T-helper 1 cell (primary cell): ENCODE data around the gene THSD4.

ENCODE experiments used
- DNase-seq, 5 donors: peaks; one replicate each; pipeline ENCODE4 v3.0.0-alpha.2; 2012 to 2020

Gene THSD4

DNA sequence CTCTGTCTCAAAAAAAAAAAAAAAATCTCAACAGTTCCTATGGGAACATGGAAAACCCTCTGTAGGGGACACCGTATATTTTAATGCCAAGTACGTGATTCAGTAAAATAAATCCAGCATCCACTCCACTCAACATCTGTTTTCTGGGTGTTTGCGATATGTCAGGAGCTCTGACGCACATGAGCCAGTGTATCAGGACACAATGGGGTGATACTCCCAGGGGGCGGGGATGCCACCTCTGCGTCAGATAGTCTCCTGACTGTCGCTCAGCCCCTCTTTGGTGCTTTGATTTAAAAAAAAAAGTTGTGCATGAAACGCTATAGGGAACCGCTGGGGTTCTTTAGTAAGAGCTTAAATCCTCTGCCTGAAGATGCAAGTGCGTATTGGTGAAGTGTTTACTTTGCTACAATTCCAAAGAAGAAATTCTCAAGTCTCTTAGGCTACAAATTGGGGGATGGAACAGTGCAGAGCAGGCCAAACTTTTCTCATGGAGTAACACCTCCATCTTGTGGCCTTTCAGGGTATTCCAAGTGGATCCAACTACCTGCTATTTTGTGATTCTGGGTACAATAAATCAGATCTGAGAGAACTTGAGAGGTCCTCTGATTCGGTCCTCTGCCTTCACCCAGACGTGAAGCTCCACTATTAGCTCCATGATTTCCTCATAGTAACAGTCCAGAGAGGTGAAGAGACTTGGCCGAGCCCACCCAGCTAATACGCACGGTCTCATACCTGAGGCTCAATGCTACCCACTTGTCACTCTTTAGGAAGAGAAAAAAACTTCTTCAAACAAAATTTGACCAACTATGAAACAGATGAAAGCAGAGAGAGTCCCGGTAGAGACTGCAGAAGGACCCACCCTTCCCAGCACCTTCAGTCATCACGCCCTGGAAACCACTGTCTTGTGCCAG lies 685.8 kb downstream of the THSD4 start:
- peak in 1 of 5 donors; percentile 16 for DNase-seq

DNA sequence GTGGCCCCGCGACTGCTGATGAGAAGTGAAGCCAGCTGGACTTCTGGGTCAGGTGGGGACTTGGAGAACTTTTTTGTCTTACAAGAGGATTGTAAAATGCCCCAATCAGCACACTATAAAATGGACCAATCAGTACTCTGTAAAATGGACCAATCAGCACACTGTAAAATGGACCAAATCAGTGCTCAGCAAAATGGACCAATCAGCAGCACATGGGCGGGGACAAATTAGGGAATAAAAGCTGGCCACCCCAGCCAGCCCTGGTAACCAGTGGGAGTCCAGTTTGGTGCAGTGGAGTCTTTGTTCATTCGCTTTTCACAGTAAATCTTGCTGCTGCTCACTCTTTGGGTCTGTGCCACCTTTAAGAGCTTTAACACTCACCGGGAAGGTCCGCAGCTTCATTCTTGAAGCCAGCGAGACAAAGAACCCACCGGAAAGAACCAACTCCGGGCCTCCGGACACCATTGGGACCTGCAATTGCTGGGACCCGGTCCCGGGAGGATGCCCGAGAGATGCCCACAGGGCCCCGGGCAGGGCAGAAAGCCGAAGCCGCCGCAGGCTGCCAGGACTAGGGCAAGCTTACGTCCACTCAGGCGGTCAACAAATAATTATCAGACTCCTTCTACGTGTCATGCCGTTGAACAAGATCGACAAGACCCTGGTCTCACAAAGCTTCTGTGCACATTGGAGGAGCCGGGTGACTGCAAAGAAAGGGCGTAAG lies 686.8 kb downstream of the THSD4 start:
- no peak for DNase-seq

DNA sequence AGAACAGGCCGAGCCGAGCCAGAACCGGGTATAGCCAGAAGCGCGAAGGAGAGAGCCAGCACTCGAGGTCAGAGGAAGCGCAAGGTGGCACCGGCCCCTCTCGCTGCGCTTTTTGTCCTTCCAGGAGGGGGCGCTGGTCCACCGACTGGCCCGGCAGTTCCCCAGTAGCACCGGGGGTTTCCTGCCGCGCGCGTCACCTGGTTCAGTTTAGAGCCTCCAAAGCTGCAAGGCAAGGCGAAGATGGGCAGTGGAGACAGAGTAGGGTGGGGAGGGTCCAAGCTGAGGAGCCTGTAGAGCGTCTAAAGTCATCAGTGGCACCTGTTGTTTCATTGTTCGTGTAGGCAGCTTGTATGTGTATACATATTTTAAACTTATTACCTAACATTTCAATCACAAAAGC lies 687.5 kb downstream of the THSD4 start:
- peak in 1 of 5 donors; percentile 18 for DNase-seq

DNA sequence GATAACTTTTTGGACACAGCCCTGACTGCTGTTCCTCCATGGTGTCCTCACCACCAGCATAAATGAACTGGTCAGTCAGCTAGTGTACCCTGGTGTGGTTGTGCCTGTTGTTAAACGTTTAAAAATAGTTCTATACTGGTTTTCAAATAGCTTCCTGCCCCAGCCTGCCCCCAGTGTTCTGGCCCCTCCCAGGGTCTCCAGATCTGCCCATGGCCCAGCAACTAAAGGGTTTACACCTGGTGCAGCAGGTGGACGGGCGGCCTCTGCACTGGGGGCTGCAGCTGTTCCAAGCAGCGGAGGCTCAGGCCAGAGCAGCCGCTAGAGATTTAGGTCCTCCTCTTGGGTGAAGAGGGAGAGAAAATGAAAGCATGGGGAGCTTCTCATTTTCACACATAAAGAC lies 689.0 kb downstream of the THSD4 start:
- DNase-seq = no peak

DNA sequence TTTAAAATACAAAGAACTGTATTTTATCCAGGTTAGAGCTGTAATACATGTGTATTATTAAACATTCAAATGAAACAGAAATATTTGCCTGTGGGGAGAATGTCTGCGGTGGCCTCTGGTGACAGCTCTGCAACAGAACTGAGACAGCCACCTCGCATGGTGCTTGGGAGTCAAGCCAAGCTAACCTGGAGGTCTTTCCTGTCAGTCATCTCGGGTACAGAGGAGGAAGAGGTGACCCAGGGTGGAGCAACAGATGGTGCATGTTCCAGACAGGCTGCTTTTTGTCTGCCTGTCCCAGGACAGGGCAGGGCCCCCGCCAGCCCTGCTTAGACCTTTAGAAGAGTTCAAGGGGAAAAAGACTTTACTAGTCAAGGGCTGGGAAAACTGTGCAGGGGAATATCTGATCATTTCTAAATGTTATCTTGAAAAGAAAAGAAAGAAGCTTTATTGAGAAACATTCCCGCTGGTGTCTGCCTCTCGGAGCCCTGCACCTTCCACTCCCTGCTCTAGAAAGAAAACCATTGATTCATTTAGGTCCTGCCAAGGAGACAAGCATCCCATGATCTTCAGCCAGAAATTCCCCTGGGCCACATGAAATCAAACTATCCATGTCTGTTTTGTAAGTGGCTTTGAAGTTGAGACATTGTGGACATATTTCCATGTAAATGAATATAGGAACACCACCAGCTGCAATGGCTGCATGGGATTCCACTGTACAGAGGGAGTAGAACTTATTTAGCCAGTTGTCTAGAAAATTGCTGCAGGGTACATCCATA lies 689.6 kb downstream of the THSD4 start:
- DNase-seq = no peak

DNA sequence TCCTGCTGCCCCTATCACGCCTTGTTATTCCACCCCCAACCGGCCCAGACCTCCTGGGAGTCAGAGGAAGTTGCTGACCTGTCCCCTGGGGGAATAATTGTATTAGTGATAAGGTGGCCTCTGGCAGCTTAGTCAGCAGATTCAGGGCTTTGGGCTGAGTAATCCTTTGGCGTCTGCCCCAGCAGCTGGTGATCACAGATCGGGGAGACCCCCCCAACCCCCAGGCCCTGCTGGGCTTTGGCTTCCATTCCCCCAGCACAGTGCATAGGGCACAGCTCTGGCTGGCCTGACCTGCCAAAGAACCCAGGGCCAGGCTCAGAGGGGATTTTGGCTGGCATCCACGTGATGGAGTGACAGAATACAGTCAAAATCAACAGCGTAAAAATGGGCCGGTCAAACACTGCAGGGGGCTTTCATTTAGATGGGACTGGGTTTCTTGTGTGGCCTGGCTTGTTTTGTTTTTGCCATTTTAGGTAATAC lies 691.2 kb downstream of the THSD4 start:
- no peak for DNase-seq

DNA sequence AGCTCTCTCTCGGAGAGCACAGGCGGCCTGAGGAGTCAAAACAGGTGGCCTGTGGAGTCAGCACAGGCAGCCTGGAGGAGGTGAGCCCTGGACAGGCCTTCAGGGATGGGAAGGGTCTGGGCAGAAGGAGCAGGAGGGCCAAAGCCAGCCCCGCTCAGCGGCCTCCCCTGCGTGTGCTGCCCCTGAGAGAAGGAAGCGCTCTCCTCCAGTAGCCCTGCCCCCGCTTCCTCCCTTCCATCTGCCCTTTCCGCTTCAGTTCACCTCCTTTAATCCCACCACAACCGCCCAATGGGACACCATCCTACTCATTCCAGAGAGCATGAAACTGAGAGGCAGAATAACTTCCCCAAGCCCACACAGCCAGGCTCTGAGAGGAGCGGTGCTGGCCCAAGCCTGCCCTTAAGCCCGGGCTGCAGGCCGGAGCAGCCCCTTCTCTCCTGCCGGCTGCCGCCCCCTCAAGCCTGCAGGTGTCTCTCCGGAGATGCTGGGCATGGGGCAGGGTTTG lies 691.9 kb downstream of the THSD4 start:
- no peak for DNase-seq

DNA sequence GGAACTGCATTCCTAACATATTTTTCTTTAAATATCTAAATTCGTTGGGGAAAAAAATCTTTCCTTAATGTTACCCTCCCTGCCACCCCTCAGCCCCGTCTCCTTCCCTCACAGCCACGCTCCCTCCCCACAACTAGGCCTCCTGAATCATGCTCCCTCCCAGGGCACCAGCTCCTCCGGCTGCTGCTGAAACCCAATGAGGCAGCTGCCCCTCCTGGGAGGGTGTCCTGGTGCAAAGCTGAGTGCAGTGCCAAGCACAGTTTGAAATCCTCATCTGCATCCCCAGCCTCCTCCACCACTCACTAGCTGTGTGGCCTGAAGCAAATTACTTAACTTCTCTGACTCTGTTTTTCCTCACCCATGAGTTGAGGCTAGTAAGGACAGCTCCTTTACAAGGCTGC lies 692.4 kb downstream of the THSD4 start:
- DNase-seq = no peak

DNA sequence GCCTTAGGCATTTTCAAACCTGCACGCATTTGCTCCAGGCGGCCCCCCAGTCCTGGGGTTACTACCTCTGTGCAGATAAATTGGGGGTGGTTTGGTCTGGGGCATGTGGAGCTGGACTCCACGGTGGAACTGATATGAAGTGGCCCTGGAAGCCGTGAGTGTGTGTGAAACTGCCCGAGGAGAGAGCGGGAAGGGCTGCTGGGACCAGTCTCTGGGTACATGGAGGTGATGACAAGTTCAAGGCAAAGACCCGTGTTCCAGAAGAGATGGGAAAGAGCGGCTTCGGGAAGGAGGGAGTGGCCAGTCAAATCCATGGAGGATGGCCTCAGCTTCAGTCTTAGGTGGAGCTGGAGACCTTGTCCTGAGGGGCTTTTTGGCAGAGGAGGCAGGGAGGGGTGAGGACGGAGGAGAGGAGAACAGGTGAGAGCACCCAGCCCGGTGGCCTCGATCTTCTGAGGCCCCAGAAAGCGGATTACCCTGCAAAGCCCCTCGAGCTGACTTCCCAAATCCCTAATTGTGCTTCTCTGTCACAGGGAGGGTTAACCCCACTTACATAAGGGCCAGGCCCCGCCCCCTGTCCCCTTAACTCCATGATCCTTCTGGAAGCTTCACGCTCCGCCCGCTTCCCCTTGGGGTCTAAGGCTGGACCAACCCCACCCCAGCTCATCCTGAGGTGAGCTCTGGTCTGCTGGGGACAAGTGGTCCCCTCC lies 693.2 kb downstream of the THSD4 start:
- no peak for DNase-seq

DNA sequence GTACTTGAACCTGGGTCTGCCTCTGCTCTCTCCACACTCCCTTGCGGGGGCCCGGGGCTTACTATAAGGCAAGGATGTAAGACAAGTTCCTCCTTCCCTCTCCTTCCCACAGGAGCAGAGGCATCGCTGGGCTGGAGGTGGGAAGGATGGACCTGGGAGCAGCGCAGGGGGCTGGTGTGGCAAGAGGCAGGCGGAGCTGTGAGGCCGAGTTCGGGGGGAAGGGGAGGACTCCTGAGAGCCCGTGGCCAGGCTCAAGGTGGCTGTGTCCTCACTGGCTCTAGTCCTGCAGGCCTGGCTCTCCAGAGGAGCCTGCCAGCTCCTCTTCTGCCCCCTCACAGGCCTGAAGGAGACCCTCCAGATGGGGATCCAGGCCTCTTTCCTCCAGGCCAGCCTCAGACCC lies 694.1 kb downstream of the THSD4 start:
- no peak for DNase-seq

DNA sequence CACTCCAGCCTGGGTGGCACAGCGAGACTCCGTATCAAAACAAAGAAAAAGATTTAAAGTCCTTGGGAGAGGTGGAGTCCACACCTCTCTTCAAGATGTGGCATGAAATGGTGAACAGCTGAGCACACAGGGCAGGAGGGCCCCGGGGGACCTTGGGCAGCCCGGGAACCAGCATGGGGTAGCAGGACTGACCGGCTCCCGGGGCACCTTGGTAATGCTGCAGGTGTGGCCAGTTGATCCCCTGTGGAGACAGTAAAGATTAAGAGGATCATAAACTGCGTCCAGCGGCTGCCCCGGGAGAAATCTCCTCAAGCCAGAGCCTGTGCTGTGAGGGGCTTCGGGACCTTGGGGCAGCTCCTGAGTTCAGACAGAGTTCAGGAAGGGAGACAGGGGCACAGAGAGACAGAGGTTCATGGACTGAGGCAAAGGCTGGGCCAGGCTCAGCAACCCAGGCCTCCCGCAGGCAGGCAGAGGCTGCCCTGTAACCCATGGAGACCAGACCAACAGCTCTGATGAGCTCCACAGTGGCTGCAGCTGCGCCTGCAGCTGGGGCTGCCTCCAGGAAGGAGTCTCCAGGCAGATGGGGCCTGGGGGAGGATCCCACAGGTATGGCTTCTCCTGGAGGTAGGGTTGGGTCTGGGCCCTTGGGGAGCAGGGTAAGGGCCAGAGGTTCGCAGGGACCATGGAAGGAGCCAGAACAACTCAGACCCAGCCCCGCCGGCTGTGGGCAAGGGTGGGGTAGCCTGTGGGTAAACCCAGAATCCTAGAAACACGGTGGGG lies 695.2 kb downstream of the THSD4 start, which contains the start of gene NR2E3:
TSS of gene NR2E3 (plus strand) at position 299 of the 780 bp plus-strand sequence. CDS start at position 489, 190 bp downstream.
- no peak for DNase-seq

DNA sequence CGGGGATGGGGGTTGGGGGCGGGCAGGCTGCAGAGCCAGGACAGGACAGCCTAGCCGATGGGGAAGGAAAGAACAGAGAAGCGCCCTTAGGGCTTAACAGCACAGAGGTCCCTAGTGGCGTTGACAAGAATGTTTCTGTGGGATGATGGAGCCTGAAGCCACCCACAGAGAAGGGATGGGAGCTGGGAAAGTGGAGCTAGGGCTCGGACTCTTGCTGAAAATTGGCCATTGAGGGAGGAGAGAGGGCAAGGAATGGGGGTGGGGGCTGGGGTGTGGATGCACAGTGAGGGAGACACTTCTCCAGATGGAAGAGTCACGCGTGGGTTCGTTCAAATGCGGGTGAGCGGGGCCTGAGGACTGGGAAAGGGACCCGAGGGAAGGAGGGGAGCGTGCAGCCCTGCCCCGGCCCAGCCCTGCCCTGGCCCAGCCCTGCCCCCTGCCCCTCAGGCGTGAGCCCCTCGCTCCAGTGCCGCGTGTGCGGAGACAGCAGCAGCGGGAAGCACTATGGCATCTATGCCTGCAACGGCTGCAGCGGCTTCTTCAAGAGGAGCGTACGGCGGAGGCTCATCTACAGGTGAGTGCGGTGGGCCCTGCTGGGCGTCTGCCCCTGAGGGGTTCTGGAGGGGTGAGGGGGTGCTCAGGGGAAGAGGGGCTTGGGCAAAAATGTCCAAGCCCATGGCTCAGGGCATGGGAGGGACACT lies 695.9 kb downstream of the THSD4 start:
- no peak for DNase-seq

DNA sequence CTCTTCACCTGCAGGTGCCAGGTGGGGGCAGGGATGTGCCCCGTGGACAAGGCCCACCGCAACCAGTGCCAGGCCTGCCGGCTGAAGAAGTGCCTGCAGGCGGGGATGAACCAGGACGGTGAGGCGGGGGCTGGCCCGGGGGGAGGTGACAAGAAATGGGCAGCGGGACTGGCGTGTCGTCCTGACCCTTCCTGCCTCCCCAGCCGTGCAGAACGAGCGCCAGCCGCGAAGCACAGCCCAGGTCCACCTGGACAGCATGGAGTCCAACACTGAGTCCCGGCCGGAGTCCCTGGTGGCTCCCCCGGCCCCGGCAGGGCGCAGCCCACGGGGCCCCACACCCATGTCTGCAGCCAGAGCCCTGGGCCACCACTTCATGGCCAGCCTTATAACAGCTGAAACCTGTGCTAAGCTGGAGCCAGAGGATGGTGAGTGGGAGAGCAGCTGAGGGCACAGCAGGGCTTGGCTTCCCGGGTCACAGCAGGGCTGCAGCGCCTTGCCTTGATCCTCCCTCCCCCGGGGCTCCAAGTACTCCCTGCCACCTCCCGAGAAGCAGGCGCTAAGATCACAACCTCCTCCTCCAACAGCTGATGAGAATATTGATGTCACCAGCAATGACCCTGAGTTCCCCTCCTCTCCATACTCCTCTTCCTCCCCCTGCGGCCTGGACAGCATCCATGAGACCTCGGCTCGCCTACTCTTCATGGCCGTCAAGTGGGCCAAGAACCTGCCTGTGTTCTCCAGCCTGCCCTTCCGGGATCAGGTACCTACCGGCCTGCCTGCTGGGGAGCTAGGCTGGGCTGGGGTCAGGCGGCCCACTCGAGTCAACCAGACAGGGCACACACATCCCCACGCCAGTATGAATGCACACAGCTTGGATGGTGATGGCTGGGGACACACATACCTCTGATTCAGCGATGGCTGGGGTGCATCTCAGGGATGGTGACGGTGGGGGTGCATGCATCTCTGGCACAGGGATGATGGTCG lies 696.8 kb downstream of the THSD4 start:
- no peak for DNase-seq

DNA sequence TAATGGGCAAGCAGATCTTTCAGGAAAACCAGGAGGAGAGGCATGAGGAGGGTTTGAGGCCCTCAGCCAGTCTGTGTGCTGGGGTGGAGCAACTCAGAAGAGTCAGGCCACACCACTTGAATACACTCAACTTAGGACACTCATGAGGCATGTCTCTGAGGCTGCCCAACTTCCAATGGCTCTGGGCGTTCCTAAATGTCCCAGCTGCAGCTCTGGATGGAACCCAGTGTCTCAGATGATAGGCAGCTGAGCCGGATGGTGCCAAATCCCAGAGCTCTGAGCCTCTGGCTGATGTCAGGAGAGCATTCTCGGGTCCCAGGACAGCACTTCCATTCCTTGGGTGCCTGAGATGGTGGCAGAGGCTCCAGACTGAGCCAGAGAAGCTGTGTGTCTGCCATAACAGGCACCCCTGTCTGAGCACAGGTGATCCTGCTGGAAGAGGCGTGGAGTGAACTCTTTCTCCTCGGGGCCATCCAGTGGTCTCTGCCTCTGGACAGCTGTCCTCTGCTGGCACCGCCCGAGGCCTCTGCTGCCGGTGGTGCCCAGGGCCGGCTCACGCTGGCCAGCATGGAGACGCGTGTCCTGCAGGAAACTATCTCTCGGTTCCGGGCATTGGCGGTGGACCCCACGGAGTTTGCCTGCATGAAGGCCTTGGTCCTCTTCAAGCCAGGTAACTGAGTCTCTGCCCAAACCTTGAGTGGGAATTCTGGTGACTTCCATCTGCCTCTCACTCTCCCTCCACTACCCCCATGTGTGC lies 697.9 kb downstream of the THSD4 start:
- DNase-seq = no peak

DNA sequence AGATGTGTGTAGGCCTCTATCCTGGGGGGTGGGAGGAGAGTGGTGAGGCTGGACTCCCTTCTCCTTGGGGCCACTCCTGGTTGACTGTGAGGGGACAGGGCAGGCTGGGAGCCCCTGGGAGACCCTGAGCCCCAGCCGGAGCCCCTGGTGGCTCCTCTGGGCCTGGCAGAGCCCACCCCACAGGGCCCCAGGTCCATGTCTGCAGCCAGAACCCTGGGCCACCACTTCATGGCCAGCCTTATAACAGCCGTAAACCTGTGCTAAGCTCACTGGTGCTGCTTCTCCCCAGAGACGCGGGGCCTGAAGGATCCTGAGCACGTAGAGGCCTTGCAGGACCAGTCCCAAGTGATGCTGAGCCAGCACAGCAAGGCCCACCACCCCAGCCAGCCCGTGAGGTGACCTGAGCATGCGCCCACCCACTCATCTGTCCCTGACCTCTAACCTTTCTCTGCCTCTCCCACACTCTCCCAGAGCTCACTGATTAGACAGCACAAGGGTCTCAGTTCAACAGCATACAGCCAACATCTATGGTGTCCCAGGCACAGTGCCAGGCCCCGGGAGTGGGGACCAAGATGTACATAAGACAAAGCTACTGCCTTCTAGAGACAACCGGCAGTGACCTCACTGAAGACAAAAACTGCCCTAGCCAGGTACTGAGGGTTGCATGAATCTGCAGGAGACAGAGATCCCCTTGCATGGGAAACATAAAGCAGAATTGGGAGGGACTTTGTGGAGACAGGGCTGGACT lies 698.6 kb downstream of the THSD4 start:
- no peak for DNase-seq

DNA sequence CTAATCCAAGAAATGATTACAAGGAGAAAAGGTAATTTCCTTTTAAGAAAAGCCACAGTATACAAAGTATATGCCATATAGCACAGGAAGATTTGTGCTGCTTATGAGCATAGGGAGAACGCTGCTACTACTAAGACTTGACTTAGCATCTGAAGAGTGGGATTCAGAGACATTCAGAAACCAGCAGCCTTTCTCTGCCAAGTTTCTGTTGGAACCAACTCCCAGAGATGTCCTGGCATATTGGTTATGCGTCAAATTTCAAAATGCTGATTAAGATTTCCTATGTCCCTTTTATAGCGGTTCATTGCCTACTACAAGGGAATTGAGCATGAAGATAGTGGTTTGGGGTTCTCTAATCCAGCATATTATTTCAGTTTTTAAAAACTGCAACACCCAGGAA lies 700.0 kb downstream of the THSD4 start:
- no peak for DNase-seq

DNA sequence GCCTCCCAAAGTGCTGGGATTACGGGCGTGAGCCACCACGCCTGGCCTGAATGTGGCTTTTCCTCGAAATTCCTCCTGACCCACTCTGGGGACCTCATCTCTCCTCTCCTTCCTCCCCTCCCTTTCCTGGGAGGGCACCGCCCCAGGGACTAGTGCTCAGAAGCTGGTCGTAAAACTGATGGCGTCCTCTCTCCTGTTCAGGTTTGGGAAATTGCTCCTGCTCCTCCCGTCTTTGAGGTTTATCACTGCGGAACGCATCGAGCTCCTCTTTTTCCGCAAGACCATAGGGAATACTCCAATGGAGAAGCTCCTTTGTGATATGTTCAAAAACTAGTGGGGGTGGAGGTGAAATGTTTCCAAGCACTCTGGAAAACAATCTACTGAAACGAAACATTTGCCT lies 702.1 kb downstream of the THSD4 start:
- no peak for DNase-seq

DNA sequence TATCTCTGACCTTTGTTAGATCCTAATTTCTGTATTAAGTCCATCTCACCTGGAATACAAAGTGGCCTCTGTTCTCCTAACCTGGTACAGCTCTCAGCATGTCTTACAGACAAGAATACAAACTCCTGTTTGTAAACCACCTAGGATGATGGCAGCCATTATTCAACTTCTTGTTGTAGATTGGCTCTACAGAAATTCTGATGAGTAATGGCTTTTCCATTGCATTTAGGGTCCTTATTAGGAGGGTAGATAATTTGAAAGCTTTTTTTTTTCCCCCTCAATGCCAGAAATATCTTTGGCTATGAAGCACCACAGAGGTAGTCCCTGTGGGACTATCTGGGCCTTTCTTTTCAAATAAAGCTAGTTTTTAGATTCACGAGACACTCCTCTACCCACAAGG lies 704.9 kb downstream of the THSD4 start:
- DNase-seq = no peak
